ENCODE results near the gene MPP3.

The MPP3 gene

GRCh38 chr17:43769859-43770258 is 63.1 kb downstream of the MPP3 start:
- DNase-seq: no peak

- no peak for DNase-seq
Observed at GRCh38 chr17:43769426-43769825, 63.5 kb downstream of the MPP3 start.

GRCh38 chr17:43768943-43769342 is 64.0 kb downstream of the MPP3 start:
- DNase-seq: no peak

- DNase-seq: no peak
Observed at GRCh38 chr17:43768382-43768781, 64.6 kb downstream of the MPP3 start.

- no peak for DNase-seq
Observed at GRCh38 chr17:43767713-43768059, 65.3 kb downstream of the MPP3 start.

GRCh38 chr17:43767053-43767712 is 65.8 kb downstream of the MPP3 start:
- DNase-seq: no peak

GRCh38 chr17:43766413-43767052 is 66.4 kb downstream of the MPP3 start:
- DNase-seq: peak in 1 of 2 experiments; percentile 26

GRCh38 chr17:43760254-43760852 is 72.6 kb downstream of the MPP3 start:
- DNase-seq: peak; percentile 35 to 89

- no peak for DNase-seq
Observed at GRCh38 chr17:43759836-43760235, 73.1 kb downstream of the MPP3 start.

- DNase-seq: no peak
Observed at GRCh38 chr17:43758497-43759174, 74.3 kb downstream of the MPP3 start, which contains the start of gene SOST. Gene SOST, minus strand, starts transcription at chr17:43758791. Its CDS starts 50 bp downstream, at chr17:43758741.

- DNase-seq: no peak
Observed at GRCh38 chr17:43758086-43758485, 74.9 kb downstream of the MPP3 start.

GRCh38 chr17:43757171-43757660 is 75.7 kb downstream of the MPP3 start:
- no peak for DNase-seq

GRCh38 chr17:43756201-43756600 is 76.7 kb downstream of the MPP3 start:
- no peak for DNase-seq

- no peak for DNase-seq
Observed at GRCh38 chr17:43755389-43755875, 77.5 kb downstream of the MPP3 start.

- no peak for DNase-seq
Observed at GRCh38 chr17:43754947-43755346, 78.0 kb downstream of the MPP3 start.

GRCh38 chr17:43753493-43754129 is 79.3 kb downstream of the MPP3 start:
- no peak for DNase-seq

Measured in cerebellar nuclear complex (tissue), 1 donor.